ENCODE data around the gene BTC.

DNA sequence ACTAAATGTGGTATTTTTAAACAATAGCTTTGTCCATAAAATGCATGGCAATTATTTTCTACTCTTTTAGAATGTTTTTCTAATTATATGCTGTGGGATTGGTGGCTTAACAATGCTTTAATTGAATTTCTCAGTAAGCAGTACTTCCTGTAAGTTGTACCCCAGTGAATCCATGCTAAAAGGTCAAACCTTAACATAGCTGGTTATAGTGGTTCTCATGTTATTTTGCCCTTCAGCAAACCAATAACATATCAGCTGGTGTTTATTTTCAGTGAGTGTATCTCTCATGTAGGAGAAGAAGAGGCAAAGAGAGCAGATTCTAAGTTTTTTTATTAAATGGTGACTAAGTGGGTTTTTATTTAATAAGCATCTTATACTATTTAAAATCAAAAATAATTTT is 41.5 kb downstream of the BTC start:
- TF ChIP-seq TARDBP (IDR thresholded peaks at IDR 0.05) (no peak), L3MBTL2 (conservative IDR thresholded peaks at IDR 0.05) (no peak), ELF4 (IDR thresholded peaks at IDR 0.05) (no peak), SUZ12 (IDR thresholded peaks at IDR 0.05) (no peak), ARNT (IDR thresholded peaks at IDR 0.05) (no peak), SP1 (IDR thresholded peaks at IDR 0.05) (no peak), HDGF (IDR thresholded peaks at IDR 0.05; ENCODE audit: borderline replicate concordance) (no peak), PKNOX1 (IDR thresholded peaks at IDR 0.05) (no peak)

Measured in HEK293T (cell line).